ENCODE results near the gene SRC.

Gene SRC

GRCh38 chr20:37403107-37404033, 57.4 kb downstream of the SRC start:
- TF ChIP-seq SPI1 (IDR thresholded peaks at IDR 0.05; ENCODE audit: low read depth, low read length) (no peak), PAX5 (IDR thresholded peaks at IDR 0.05; ENCODE audit: insufficient read depth, low read length, severe bottlenecking) (no peak), TAF1 (IDR thresholded peaks at IDR 0.05; ENCODE audit: low read depth, low read length) (no peak), POLR2A (IDR thresholded peaks at IDR 0.05; ENCODE audit: low read depth, low read length) (no peak), POLR2AphosphoS5 (IDR thresholded peaks at IDR 0.05; ENCODE audit: low read depth, low read length) (no peak; the same call in 1 of the 2 replicates), POU2F2 (IDR thresholded peaks at IDR 0.05; ENCODE audit: low read depth, low read length) (no peak)
- DNase-seq (ENCODE audit: insufficient read length, low spot score) (no peak), FAIRE-seq (no peak)

DNA sequence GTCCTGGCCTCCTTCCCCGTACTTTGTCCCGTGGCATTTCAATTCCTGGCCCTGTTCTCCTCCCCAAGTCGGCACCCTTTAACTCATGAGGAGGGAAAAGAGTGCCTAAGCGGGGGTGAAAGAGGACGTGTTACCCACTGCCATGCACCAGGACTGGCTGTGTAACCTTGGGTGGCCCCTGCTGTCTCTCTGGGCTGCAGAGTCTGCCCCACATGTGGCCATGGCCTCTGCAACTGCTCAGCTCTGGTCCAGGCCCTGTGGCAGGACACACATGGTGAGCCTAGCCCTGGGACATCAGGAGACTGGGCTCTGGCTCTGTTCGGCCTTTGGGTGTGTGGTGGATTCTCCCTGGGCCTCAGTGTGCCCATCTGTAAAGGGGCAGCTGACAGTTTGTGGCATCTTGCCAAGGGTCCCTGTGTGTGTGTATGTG, 58.5 kb downstream of the SRC start:
- TF ChIP-seq POLR2AphosphoS5 (IDR thresholded peaks at IDR 0.05; ENCODE audit: low read depth, low read length) (peak; percentile 44; the same call in 1 of the 2 replicates), SPI1 (IDR thresholded peaks at IDR 0.05; ENCODE audit: low read depth, low read length) (no peak), PAX5 (IDR thresholded peaks at IDR 0.05; ENCODE audit: insufficient read depth, low read length, severe bottlenecking) (no peak)
- DNase-seq (ENCODE audit: insufficient read length, low spot score) (no peak), FAIRE-seq (no peak)

DNA sequence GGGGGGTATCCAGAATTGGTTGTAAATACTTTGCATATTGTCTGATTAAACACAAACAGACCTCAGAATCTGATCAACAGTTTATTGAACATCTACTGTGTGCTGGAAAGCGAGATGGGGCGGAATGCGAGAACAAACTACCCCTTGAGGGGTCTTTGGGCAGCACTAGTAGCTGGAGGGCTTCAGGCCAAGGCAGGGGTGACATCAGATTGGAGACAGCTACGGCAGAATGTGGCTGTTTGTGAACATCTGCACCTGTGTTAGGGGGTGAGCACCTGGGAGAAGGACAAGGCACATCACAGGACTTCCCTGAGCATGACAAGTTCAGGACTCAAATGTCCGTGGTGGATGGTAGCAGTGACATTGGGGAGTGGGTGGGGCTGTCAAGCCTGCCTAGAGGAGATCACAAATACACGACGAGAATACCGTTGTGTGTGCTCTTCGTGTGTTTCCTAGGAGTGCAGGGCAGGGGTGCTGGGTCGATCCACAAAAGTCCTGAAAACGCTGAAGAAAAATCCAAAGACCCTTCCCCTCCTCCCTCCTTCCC, 59.5 kb downstream of the SRC start:
- TF ChIP-seq PAX5 (IDR thresholded peaks at IDR 0.05; ENCODE audit: insufficient read depth, low read length, severe bottlenecking) = no peak
- FAIRE-seq (no peak), DNase-seq (ENCODE audit: insufficient read length, low spot score) (no peak)

- TF ChIP-seq PAX5 (IDR thresholded peaks at IDR 0.05; ENCODE audit: insufficient read depth, low read length, severe bottlenecking) = no peak
- TF ChIP-seq POU2F2 (IDR thresholded peaks at IDR 0.05; ENCODE audit: low read depth, low read length) = peak; percentile 78
- TF ChIP-seq SPI1 (IDR thresholded peaks at IDR 0.05; ENCODE audit: low read depth, low read length) = no peak
- peak; percentile 61; the same call in 1 of the 2 replicates for TF ChIP-seq POLR2AphosphoS5 (IDR thresholded peaks at IDR 0.05; ENCODE audit: low read depth, low read length)
- TF ChIP-seq POLR2A (IDR thresholded peaks at IDR 0.05; ENCODE audit: low read depth, low read length) = peak; percentile 15; the same call in 1 of the 2 replicates
- TF ChIP-seq TAF1 (IDR thresholded peaks at IDR 0.05; ENCODE audit: low read depth, low read length) = no peak
- peak; percentile 91 for FAIRE-seq
- DNase-seq (ENCODE audit: insufficient read length, low spot score) = peak; percentile 83
Observed at GRCh38 chr20:37406010-37406998, 60.4 kb downstream of the SRC start.

GRCh38 chr20:37407019-37407566, 61.2 kb downstream of the SRC start:
- no peak for DNase-seq (ENCODE audit: insufficient read length, low spot score)
- FAIRE-seq = no peak
- TF ChIP-seq PAX5 (IDR thresholded peaks at IDR 0.05; ENCODE audit: insufficient read depth, low read length, severe bottlenecking) (no peak), SPI1 (IDR thresholded peaks at IDR 0.05; ENCODE audit: low read depth, low read length) (no peak), POLR2A (IDR thresholded peaks at IDR 0.05; ENCODE audit: low read depth, low read length) (no peak), POU2F2 (IDR thresholded peaks at IDR 0.05; ENCODE audit: low read depth, low read length) (no peak), TAF1 (IDR thresholded peaks at IDR 0.05; ENCODE audit: low read depth, low read length) (no peak), POLR2AphosphoS5 (IDR thresholded peaks at IDR 0.05; ENCODE audit: low read depth, low read length) (no peak)

- FAIRE-seq (no peak), DNase-seq (ENCODE audit: insufficient read length, low spot score) (no peak)
- TF ChIP-seq SPI1 (IDR thresholded peaks at IDR 0.05; ENCODE audit: low read depth, low read length) (no peak), POU2F2 (IDR thresholded peaks at IDR 0.05; ENCODE audit: low read depth, low read length) (no peak), PAX5 (IDR thresholded peaks at IDR 0.05; ENCODE audit: insufficient read depth, low read length, severe bottlenecking) (no peak), POLR2A (IDR thresholded peaks at IDR 0.05; ENCODE audit: low read depth, low read length) (no peak), POLR2AphosphoS5 (IDR thresholded peaks at IDR 0.05; ENCODE audit: low read depth, low read length) (no peak), TAF1 (IDR thresholded peaks at IDR 0.05; ENCODE audit: low read depth, low read length) (no peak)
Observed at GRCh38 chr20:37407573-37408002, 61.6 kb downstream of the SRC start.

DNA sequence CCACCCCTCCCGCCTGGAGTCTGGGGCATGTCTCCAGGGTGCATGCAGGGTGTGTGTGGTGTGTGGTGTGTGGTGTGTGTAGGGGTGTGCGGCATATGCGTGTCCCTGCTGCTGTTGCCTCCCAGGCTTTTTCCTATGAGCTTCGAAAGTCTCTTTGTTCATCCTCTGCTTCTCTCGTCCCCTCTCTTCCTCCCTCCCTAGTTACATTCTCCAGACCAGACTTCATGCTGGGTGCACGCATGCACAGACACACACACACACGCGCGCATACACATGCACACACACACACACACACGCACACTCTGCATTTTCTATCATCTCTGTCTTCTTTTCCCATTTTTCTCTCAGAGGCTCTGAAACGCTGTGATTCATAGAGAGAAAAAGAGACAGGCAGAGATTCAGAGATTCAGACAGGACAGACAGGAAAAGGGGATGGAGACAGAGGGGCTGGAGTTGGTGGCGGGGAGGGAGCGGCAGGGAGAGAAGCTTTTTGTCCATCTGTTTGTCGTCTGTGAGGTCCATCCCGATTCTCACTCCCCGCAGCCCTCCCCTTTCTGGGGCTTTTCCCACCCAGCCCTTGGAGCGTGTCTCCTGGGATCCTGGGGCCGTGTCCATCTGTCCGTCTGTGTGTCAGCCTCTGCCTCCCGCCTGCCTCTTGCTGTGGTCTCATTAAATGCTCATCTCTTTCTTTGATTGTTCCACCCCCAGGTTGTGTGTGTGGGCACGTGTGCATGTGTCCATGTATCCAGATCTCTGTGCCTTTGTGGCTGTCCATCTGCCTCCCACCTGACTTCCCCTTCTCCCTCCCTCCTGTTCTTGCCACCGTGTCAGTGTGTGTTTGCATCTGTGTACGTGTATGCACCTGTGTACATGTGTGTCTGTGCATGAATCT, 62.6 kb downstream of the SRC start:
- FAIRE-seq = no peak
- DNase-seq (ENCODE audit: insufficient read length, low spot score) = no peak
- TF ChIP-seq TAF1 (IDR thresholded peaks at IDR 0.05; ENCODE audit: low read depth, low read length) (no peak), POLR2AphosphoS5 (IDR thresholded peaks at IDR 0.05; ENCODE audit: low read depth, low read length) (no peak), POU2F2 (IDR thresholded peaks at IDR 0.05; ENCODE audit: low read depth, low read length) (no peak), POLR2A (IDR thresholded peaks at IDR 0.05; ENCODE audit: low read depth, low read length) (no peak), PAX5 (IDR thresholded peaks at IDR 0.05; ENCODE audit: insufficient read depth, low read length, severe bottlenecking) (no peak), SPI1 (IDR thresholded peaks at IDR 0.05; ENCODE audit: low read depth, low read length) (no peak)
